Hepatocyte (in vitro differentiated cells): Measurements from ENCODE around the gene BRIP1. TPM values are rescaled to one million over a fixed set of nuclear protein-coding genes. Genes with fewer than 3 reads are reported as not detected.

Source experiments
- DNase-seq: peaks from one replicate; pipeline ENCODE4 v3.0.0-alpha.2; 2016; ENCODE audit warnings: low spot score
- H2AFZ ChIP-seq: fragments of 200-600 bp; sonication (generic); 2 replicates; pipeline ENCODE4 v1.6.0; 2016; ENCODE audit warnings: antibody characterized with exemption, mild to moderate bottlenecking
- H3K27ac ChIP-seq: fragments of 200-600 bp; sonication (generic); 2 replicates; pipeline ENCODE4 v1.5.1; 2016; ENCODE audit warnings: mild to moderate bottlenecking
- H3K27me3 ChIP-seq: fragments of 200-600 bp; sonication (generic); 2 replicates; pipeline ENCODE4 v1.6.1; 2016
- H3K36me3 ChIP-seq: fragments of 200-600 bp; sonication (generic); replicated peaks from 2 replicates; pipeline ENCODE4 v1.5.1; 2016; ENCODE audit warnings: low read depth; ENCODE audit not compliant: insufficient read depth
- H3K4me1 ChIP-seq: fragments of 200-600 bp; sonication (generic); 2 replicates; pipeline ENCODE4 v1.5.1; 2016; ENCODE audit warnings: mild to moderate bottlenecking, moderate library complexity; ENCODE audit not compliant: insufficient read depth
- H3K4me2 ChIP-seq: fragments of 200-600 bp; sonication (generic); 2 replicates; pipeline ENCODE4 v1.6.0; 2016
- H3K4me3 ChIP-seq: fragments of 200-600 bp; sonication (generic); 2 replicates; pipeline ENCODE4 v1.5.1; 2016; ENCODE audit warnings: mild to moderate bottlenecking
- H3K79me2 ChIP-seq: fragments of 200-600 bp; sonication (generic); 2 replicates; pipeline ENCODE4 v1.6.0; 2017; ENCODE audit warnings: mild to moderate bottlenecking
- H3K9me2 ChIP-seq: fragments of 200-600 bp; sonication (generic); replicated peaks from 2 replicates; pipeline ENCODE4 v1.6.0; 2017; ENCODE audit warnings: mild to moderate bottlenecking; ENCODE audit not compliant: insufficient read depth
- H3K9me3 ChIP-seq: fragments of 200-600 bp; sonication (generic); 2 replicates; pipeline ENCODE4 v1.5.1; 2016; ENCODE audit warnings: low read depth, mild to moderate bottlenecking
- H4K20me1 ChIP-seq: fragments of 200-600 bp; sonication (generic); 2 replicates; pipeline ENCODE4 v1.6.0; 2016; ENCODE audit warnings: mild to moderate bottlenecking; ENCODE audit not compliant: insufficient read depth, poor library complexity, severe bottlenecking
- CTCF ChIP-seq: fragments of 200-600 bp; sonication (generic); IDR thresholded peaks from 2 replicates; pipeline ENCODE4 v1.5.1; 2016; ENCODE audit warnings: antibody characterized with exemption, mild to moderate bottlenecking; ENCODE audit not compliant: poor library complexity
- EZH2 ChIP-seq: fragments of 200-600 bp; sonication (generic); IDR thresholded peaks from 2 replicates; pipeline ENCODE4 v1.6.1; 2016; ENCODE audit warnings: antibody characterized with exemption, mild to moderate bottlenecking, borderline replicate concordance
- EZH2phosphoT487 ChIP-seq: fragments of 200-600 bp; sonication (generic); IDR thresholded peaks from one replicate; pipeline ENCODE4 v1.6.1; 2018; ENCODE audit warnings: antibody characterized with exemption, mild to moderate bottlenecking, low read depth, moderate library complexity; ENCODE audit not compliant: unreplicated experiment, severe bottlenecking
- WGBS: methylation state at CpG from one replicate; pipeline ENCODE4 v1.1.6; 2016; ENCODE audit warnings: low lambda C conversion rate; ENCODE audit errors: missing lambda C conversion rate; 5-methylcytosine and 5-hydroxymethylcytosine counted together
- polyA plus RNA-seq: library from polyadenylated mRNA; unstranded; fragments of >200 nt; fragmentation: Nextera tagmentation; extraction: Ambion mirVana; gene quantifications from 2 replicates; pipeline ENCODE4 v1.2.1, GENCODE V29; 2016
- total RNA-seq: library from RNA; depleted of rRNA; stranded (reverse); fragments of >200 nt; gene quantifications from 2 replicates; pipeline ENCODE4 v1.2.3, GENCODE V29; 2014

Gene BRIP1
- total and polyA plus RNA-seq, 2 experiments from 2014 or later: 0.50 to 4.0 TPM

- Histone ChIP-seq H3K36me3 (no peaks in the 10 kb centered on the region), H3K4me2 (no peak overlapping the region), H3K79me2 (no peaks in the 10 kb centered on the region), H3K9me2 (no peaks in the 10 kb centered on the region), H3K4me3 (no peak overlapping the region), H2AFZ (no peak overlapping the region), H3K9me3 (no peaks in the 10 kb centered on the region), H3K27me3 (no peaks in the 10 kb centered on the region), H3K4me1 (no peaks in the 10 kb centered on the region), H4K20me1 (no peaks in the 10 kb centered on the region), H3K27ac (no peak overlapping the region)
- TF ChIP-seq CTCF: no peak
- no peak for TF ChIP-seq EZH2phosphoT487
- TF ChIP-seq EZH2: no peak
- DNase-seq: no peak
- WGBS: 86% methylated on average over 2 of the region's 2 CpGs
Measured at GRCh38 chr17:61758430-61758829, 104.9 kb downstream of the BRIP1 start.

DNA sequence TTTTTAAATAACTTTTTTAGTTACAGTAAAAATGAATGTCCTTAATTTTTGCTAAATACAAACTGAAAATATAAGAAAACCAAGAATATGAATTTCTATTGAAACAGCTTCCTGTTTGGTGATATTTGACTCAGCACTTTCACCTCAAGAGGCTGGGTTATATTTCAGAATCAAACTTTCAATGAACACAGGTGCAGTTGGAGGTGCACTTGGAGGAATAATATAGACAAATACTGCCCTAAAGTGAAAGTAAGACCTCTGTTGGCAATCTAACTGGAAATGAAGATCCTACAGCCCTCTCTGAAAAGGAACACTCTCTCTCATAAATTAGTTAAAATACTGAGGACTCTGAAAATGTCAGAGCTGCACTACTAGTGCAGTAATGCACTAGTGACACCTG, 106.2 kb downstream of the BRIP1 start:
- H3K4me2 ChIP-seq: no peak overlapping the region
- H2AFZ ChIP-seq: no peak overlapping the region

GRCh38 chr17:61756561-61756960, 106.8 kb downstream of the BRIP1 start:
- whole genome bisulfite sequencing: 59% methylated on average over 1 of the region's 1 CpG
- H3K27ac ChIP-seq: peak overlapping the region; percentile 37
- H2AFZ ChIP-seq: no peak overlapping the region
- no peak overlapping the region for H3K4me3 ChIP-seq
- DNase-seq: peak; percentile 4
- H3K9me3 ChIP-seq: no peaks in the 10 kb centered on the region
- H3K4me2 ChIP-seq: no peak overlapping the region
- no peaks in the 10 kb centered on the region for H3K9me2 ChIP-seq
- TF ChIP-seq EZH2phosphoT487 (no peak), EZH2 (no peak), CTCF (peak; percentile 15)
- no peaks in the 10 kb centered on the region for H4K20me1 ChIP-seq
- H3K27me3 ChIP-seq: no peaks in the 10 kb centered on the region
- no peaks in the 10 kb centered on the region for H3K79me2 ChIP-seq
- H3K4me1 ChIP-seq: no peaks in the 10 kb centered on the region
- no peaks in the 10 kb centered on the region for H3K36me3 ChIP-seq

More for the DNA sequence above, 106.2 kb downstream of the BRIP1 start:
- Histone ChIP-seq H3K9me2 (no peaks in the 10 kb centered on the region), H3K4me3 (no peak overlapping the region), H4K20me1 (no peaks in the 10 kb centered on the region), H3K4me1 (no peaks in the 10 kb centered on the region), H3K79me2 (no peaks in the 10 kb centered on the region), H3K9me3 (no peaks in the 10 kb centered on the region), H3K27ac (no peak overlapping the region), H3K27me3 (no peaks in the 10 kb centered on the region), H3K36me3 (no peaks in the 10 kb centered on the region)
- TF ChIP-seq CTCF (no peak), EZH2 (no peak), EZH2phosphoT487 (no peak)
- DNase-seq: no peak

- no peak for TF ChIP-seq EZH2
- TF ChIP-seq CTCF: no peak
- TF ChIP-seq EZH2phosphoT487: no peak
- no peaks in the 10 kb centered on the region for H3K9me3 ChIP-seq
- no peaks in the 10 kb centered on the region for H3K9me2 ChIP-seq
- no peaks in the 10 kb centered on the region for H3K27me3 ChIP-seq
- DNase-seq: no peak
- WGBS: 81% methylated on average over 5 of the region's 5 CpGs
- no peak overlapping the region for H2AFZ ChIP-seq
- no peaks in the 10 kb centered on the region for H3K79me2 ChIP-seq
- peak overlapping the region; percentile 30 for H3K4me2 ChIP-seq
- no peaks in the 10 kb centered on the region for H4K20me1 ChIP-seq
- H3K27ac ChIP-seq: peak overlapping the region; percentile 37
- no peaks in the 10 kb centered on the region for H3K4me1 ChIP-seq
- H3K36me3 ChIP-seq: no peaks in the 10 kb centered on the region
- H3K4me3 ChIP-seq: no peak overlapping the region
Measured at GRCh38 chr17:61755668-61756067, 107.7 kb downstream of the BRIP1 start.
